Measurements from ENCODE around the gene HIC1. TPM values are rescaled to one million over a fixed set of nuclear protein-coding genes. Genes with fewer than 3 reads are reported as not detected.

HIC1 gene
- polyA plus RNA-seq, 1 experiment = 15.1 TPM

GRCh38 chr17:2064147-2064489, 9.2 kb downstream of the HIC1 start:
- no peaks in the 10 kb centered on the region for H3K27me3 ChIP-seq (ENCODE audit: control insufficient read depth, insufficient read depth, low read length)
- H3K36me3 ChIP-seq (ENCODE audit: control insufficient read depth, insufficient read depth, low read length) = peaks cover 31% of the 10 kb centered on the region
- ChIA-PET POLR2A (interaction anchor here (1.0 kb wide), 1 partner anchor 13 kb away, joined by 4 read pairs; no protein-coding TSS in a partner anchor), CTCF (interaction anchor here (0.6 to 7.0 kb wide), 10 partner anchors 9 to 217 kb away, joined by 3 to 58 read pairs (median 6); partner anchors contain the start of gene HIC1)
- H3K4me3 ChIP-seq (ENCODE audit: low read depth, low read length) = no peak overlapping the region
- no peak for DNase-seq (ENCODE audit: low read depth)
- TF ChIP-seq CTCF (IDR thresholded peaks at IDR 0.05; ENCODE audit: insufficient read depth, low read depth, low read length) = no peak

DNA sequence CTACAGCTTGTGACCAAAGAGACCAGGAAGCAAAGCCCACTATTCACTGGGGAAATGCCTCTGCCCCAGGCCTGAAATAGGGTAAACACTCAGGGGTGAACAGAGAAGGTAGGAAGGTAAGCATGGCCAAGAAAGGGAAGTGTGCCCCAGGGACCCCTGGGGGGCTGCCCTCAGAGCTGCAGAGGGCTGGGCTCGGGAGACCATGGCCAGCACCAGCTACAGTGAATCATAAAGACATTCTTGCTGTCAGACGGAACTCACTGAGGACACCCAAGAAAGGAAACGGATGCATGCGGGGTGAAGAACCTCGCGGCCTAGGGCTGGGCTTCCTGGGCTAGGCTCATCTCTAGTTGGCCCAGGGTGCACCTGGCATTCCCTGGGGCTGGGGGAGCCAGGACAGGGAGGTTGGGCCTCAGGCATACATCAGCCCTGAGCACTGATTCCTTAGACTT, 9.6 kb downstream of the HIC1 start:
- CTCF ChIA-PET = interaction anchor here (0.6 to 7.0 kb wide), 15 partner anchors 8 to 308 kb away, joined by 3 to 58 read pairs (median 5); partner anchors contain the start of gene HIC1

DNA sequence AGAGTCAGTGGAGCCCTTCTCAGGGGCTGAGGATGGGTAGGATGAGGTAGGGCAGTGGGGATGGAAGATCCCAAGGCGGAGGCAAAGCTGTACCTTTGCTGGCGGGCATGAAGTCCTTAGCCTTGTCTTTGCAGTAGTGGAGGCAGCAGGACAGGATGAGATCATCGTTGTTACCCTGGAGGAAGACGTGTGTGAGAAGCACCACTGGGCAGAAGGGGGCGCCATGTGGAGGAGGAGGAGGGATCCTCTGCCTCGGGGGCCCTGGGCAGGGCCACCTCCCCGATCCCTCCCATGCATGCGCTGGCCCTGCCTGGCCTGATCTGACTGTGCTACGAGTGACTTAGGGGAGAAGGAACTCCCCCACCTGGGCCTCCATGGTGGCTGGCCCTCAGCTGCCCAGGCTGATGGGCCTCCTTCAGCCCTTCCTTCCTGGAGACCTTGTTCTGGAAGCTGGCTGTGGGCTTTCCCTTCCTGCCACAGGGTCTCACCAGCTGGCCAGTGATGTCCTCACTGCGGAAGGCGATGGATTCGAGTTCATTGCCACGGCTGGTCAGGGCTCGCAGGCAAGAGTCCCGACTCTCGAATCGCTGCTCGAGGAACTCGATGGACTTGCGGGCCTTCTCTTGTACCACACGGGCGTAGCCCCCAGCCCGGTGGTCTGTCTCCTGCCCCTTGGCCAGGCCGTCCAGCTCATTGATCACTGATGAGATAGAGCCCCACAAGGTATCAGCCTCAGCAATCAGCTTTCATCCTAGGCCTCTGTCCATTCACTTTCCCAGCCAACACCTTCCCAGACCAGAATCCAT, 10.3 kb downstream of the HIC1 start:
- POLR2A ChIA-PET = no interaction called here
- Histone ChIP-seq H3K27me3 (ENCODE audit: control insufficient read depth, insufficient read depth, low read length) (no peaks in the 10 kb centered on the region), H3K36me3 (ENCODE audit: control insufficient read depth, insufficient read depth, low read length) (peaks cover 23% of the 10 kb centered on the region), H3K4me3 (ENCODE audit: low read depth, low read length) (no peak overlapping the region)
- no peak for DNase-seq (ENCODE audit: low read depth)
- TF ChIP-seq CTCF (IDR thresholded peaks at IDR 0.05; ENCODE audit: insufficient read depth, low read depth, low read length) = peak; percentile 65
- CTCF ChIA-PET = interaction anchor here (0.6 to 7.0 kb wide), 16 partner anchors 7 to 309 kb away, joined by 3 to 58 read pairs (median 5); partner anchors contain the start of gene HIC1

More for the DNA sequence above, 9.6 kb downstream of the HIC1 start:
- no peak for TF ChIP-seq CTCF (IDR thresholded peaks at IDR 0.05; ENCODE audit: insufficient read depth, low read depth, low read length)
- DNase-seq (ENCODE audit: low read depth) = no peak
- H3K36me3 ChIP-seq (ENCODE audit: control insufficient read depth, insufficient read depth, low read length) = peaks cover 27% of the 10 kb centered on the region
- H3K27me3 ChIP-seq (ENCODE audit: control insufficient read depth, insufficient read depth, low read length) = no peaks in the 10 kb centered on the region
- POLR2A ChIA-PET = interaction anchor here (1.0 kb wide), 1 partner anchor 13 kb away, joined by 4 read pairs; no protein-coding TSS in a partner anchor
- no peak overlapping the region for H3K4me3 ChIP-seq (ENCODE audit: low read depth, low read length)

- H3K4me3 ChIP-seq (ENCODE audit: low read depth, low read length) = no peak overlapping the region
- H3K27me3 ChIP-seq (ENCODE audit: control insufficient read depth, insufficient read depth, low read length) = no peaks in the 10 kb centered on the region
- ChIA-PET POLR2A (no interaction called here), CTCF (interaction anchor here (1.2 to 7.0 kb wide), 8 partner anchors 11 to 179 kb away, joined by 3 to 58 read pairs (median 10); partner anchors contain the start of gene HIC1)
- no peak for TF ChIP-seq CTCF (IDR thresholded peaks at IDR 0.05; ENCODE audit: insufficient read depth, low read depth, low read length)
- no peak for DNase-seq (ENCODE audit: low read depth)
- H3K36me3 ChIP-seq (ENCODE audit: control insufficient read depth, insufficient read depth, low read length) = peaks cover 19% of the 10 kb centered on the region
These were observed 11.1 kb downstream of the HIC1 start for GRCh38 chr17:2065949-2066400.

DNA sequence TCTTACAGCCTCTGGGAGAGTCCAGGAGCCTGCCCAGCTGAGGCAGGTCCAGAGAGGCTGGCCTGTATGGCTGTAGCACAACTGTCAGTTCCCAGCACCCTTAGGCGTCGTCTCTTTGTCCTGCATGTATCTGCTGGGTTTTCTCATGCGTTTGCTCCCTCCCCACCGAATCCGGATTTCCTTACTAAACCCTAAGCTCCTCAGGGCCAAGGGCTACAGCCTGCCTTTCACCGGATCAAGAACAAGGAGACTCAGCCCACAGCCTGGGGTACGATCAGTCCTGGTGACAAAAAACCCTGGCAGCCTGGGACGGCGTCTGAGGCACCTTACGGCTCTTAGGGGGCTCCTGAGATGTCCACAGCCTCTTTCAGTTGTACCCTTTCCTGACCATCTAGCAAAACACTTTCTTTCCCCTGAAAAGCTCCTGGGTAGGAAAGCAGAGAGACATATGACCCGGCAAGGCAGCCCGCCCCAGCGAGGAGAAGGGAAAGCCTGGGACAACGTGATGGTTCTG, 12.2 kb downstream of the HIC1 start:
- Histone ChIP-seq H3K27me3 (ENCODE audit: control insufficient read depth, insufficient read depth, low read length) (no peaks in the 10 kb centered on the region), H3K4me3 (ENCODE audit: low read depth, low read length) (no peak overlapping the region), H3K36me3 (ENCODE audit: control insufficient read depth, insufficient read depth, low read length) (peaks cover 14% of the 10 kb centered on the region)
- POLR2A ChIA-PET = interaction anchor here (0.6 kb wide), 1 partner anchor 237 kb away, joined by 4 read pairs; the partner anchor contains the start of gene SRR
- TF ChIP-seq CTCF (IDR thresholded peaks at IDR 0.05; ENCODE audit: insufficient read depth, low read depth, low read length) = no peak
- CTCF ChIA-PET = interaction anchor here (1.7 to 7.0 kb wide), 5 partner anchors 11 to 178 kb away, joined by 10 to 58 read pairs (median 14); partner anchors contain the start of gene HIC1
- no peak for DNase-seq (ENCODE audit: low read depth)

All from BJ (cell line).